CD4-positive, alpha-beta T cell treated with Interleukin-6 at 100 ng/mL for 8 hours (primary cell): Measurements from ENCODE around the gene CNN3.

ENCODE experiments used
- DNase-seq: peaks from one replicate; pipeline ENCODE4 v3.0.0-alpha.2; 2020; ENCODE audit warnings: mixed read lengths, low spot score

CNN3 gene

DNA sequence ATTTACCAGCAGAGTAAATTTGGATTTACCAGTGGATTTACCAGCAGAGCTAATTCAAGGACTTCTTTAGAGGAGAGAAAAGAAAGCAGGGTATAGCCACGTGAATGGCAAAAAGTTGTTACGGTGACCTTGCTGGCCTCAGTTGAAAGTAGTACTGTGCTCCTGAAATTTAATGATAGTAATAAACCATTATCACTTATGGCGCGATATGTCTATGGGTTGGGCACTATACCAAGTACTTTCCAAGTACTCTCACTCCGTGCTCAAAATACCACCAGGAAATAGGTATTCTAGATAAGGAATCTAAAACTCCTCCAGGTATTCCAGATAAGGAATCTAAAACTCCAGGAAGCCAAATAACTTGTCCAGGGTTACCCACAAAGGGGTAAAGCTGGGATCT lies 70.9 kb downstream of the CNN3 start:
- no peak for DNase-seq

GRCh38 chr1:94855307-94855700 lies 71.6 kb downstream of the CNN3 start:
- no peak for DNase-seq

- peak; percentile 74 for DNase-seq
Measured at GRCh38 chr1:94854458-94855306, 72.2 kb downstream of the CNN3 start.

- no peak for DNase-seq
Measured at GRCh38 chr1:94852788-94853187, 74.1 kb downstream of the CNN3 start.

DNA sequence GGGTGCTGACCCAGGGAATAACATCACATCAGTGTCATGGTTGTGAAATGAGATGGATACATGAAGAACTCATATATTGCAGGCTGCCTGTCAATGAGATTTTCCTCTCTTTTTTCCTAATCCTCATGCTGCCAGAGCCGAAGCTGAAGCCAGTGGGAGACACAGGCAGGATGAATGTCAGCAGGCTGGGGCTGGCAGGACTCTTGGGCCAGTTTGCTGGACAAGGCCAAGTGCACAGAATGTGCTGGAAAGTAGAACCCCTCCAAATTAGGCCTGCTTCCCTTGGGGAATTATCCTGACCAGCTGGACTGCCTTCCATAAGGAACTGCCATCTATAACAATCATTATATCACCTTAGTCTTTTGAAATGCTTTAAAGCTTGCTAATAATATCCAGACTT lies 75.3 kb downstream of the CNN3 start:
- no peak for DNase-seq
